ENCODE results near the gene ASPSCR1. TPM values are rescaled to one million over a fixed set of nuclear protein-coding genes. Genes with fewer than 3 reads are reported as not detected.

The ASPSCR1 gene
- total and polyA plus RNA-seq, 9 of the 15 experiments (the other 6 are each of a cell fraction or from before 2014, with no cell fraction given) = 0.90 to 36.9 (median 11.6) TPM

DNA sequence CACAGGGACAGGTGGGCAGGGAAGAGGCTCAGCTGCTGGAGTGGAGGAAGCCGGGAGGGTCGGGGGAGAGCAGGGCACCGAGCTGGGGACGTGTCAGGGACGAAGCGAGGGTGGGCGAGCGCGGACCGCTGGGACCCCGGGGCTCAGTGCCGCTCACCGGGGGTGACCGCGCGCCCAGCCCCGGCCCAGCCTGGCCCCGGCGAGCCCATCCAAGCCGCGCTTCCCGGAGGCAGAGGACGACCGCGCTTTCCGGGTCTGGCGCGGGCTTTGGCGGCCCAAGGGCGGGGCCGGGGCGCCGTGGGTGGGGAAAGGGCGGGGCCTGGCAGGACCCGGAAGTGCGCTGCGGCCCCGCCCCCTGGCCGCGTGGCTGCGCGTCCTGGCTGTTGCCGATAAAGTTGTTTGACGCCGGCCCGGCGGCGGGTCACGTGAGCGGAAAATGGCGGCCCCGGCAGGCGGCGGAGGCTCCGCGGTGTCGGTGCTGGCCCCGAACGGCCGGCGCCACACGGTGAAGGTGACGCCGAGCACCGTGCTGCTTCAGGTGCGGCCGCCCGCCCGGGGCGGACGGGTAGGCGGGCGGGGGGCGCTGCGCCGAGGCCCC lies at the start of gene ASPSCR1 (continued):
- TF ChIP-seq MCM7 (IDR thresholded peaks at IDR 0.05) = no peak
- peak; percentile 95 for TF ChIP-seq EP400 (IDR thresholded peaks at IDR 0.05)
- TF ChIP-seq TARDBP (IDR thresholded peaks at IDR 0.05) = 0 out of 2 replicates have a peak, but pooled peaks have one; percentile 26
- TF ChIP-seq, protein P1, sequence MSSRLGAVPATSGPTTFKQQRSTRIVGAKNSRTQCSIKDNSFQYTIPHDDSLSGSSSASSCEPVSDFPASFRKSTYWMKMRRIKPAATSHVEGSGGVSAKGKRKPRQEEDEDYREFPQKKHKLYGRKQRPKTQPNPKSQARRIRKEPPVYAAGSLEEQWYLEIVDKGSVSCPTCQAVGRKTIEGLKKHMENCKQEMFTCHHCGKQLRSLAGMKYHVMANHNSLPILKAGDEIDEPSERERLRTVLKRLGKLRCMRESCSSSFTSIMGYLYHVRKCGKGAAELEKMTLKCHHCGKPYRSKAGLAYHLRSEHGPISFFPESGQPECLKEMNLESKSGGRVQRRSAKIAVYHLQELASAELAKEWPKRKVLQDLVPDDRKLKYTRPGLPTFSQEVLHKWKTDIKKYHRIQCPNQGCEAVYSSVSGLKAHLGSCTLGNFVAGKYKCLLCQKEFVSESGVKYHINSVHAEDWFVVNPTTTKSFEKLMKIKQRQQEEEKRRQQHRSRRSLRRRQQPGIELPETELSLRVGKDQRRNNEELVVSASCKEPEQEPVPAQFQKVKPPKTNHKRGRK (tag; IDR thresholded peaks at IDR 0.05) = no peak
- TF ChIP-seq FOXP4 (CRISPR knock-in tag; IDR thresholded peaks at IDR 0.05; ENCODE audit: borderline replicate concordance) = no peak; the same call in 1 of the 2 replicates
- TF ChIP-seq NBN (IDR thresholded peaks at IDR 0.05; ENCODE audit: low read depth) = no peak
- peak; percentile 92 for TF ChIP-seq POLR2A (conservative IDR thresholded peaks at IDR 0.05)
- no peak for TF ChIP-seq XRCC4 (IDR thresholded peaks at IDR 0.05; ENCODE audit: extremely low read depth, insufficient read depth, insufficient read length)
- TF ChIP-seq KHSRP (IDR thresholded peaks at IDR 0.05) = no peak
- no peak for TF ChIP-seq MECOM (CRISPR knock-in tag; IDR thresholded peaks at IDR 0.05)
- no peak; the same call in 1 of the 2 replicates for TF ChIP-seq EGR1 (conservative IDR thresholded peaks at IDR 0.05)
- no peak for TF ChIP-seq SP2 (IDR thresholded peaks at IDR 0.05; ENCODE audit: extremely low read depth, low read depth, low read length, poor library complexity, severe bottlenecking)
- no peak for TF ChIP-seq ZNF146 (CRISPR knock-in tag; IDR thresholded peaks at IDR 0.05; ENCODE audit: unreplicated experiment)
- TF ChIP-seq RNF2 (IDR thresholded peaks at IDR 0.05) = no peak
- TF ChIP-seq ZNF583 (CRISPR knock-in tag; IDR thresholded peaks at IDR 0.05) = peak; percentile 53; the same call in 1 of the 2 replicates
- peak; percentile 65 for TF ChIP-seq U2AF1 (optimal IDR thresholded peaks at IDR 0.05; ENCODE audit: low read depth, low read length)
- peak in 1 of 2 experiments; percentile 32; a peak in 1 of 4 replicates for TF ChIP-seq RCOR1 (IDR thresholded peaks at IDR 0.05; ENCODE audit: borderline replicate concordance in 1 of 2, low read depth in 2 of 2, low read length in 2 of 2)
- no peak for TF ChIP-seq ARHGAP35 (IDR thresholded peaks at IDR 0.05; ENCODE audit: partially characterized antibody)
- TF ChIP-seq HMG20B (CRISPR knock-in tag; IDR thresholded peaks at IDR 0.05) = no peak
- peak; percentile 53 for TF ChIP-seq JUND (IDR thresholded peaks at IDR 0.05; ENCODE audit: borderline replicate concordance, low read depth, low read length)
- no peak; the same call in 2 of the 3 replicates for TF ChIP-seq JUND (tag; IDR thresholded peaks at IDR 0.05; ENCODE audit: borderline replicate concordance, low read depth, low read length)
- TF ChIP-seq HOMEZ (CRISPR knock-in tag; IDR thresholded peaks at IDR 0.05) = no peak
- TF ChIP-seq SMAD4 (CRISPR knock-in tag; conservative IDR thresholded peaks at IDR 0.05) = peak; percentile 97
- peak; percentile 50 for TF ChIP-seq CBFA2T2 (conservative IDR thresholded peaks at IDR 0.05)
- no peak for TF ChIP-seq ELK3 (CRISPR knock-in tag; IDR thresholded peaks at IDR 0.05)

All from K562 (cell line).